ENCODE data around the gene SEMA3D. TPM values are rescaled to one million over a fixed set of nuclear protein-coding genes. Genes with fewer than 3 reads are reported as not detected.

SEMA3D gene
- total and polyA plus RNA-seq, 4 donors = 0.53 to 49.0 (median 2.6) TPM

- WGBS, 2 donors = 86 to 91% methylated on average over 2 of the region's 2 CpGs
- no peaks in the 10 kb centered on the region for H3K9me3 ChIP-seq (ENCODE audit: control insufficient read depth in 4 of 4, insufficient read depth in 3 of 4, low read length in 3 of 4)
- no peak for DNase-seq
- no peak overlapping the region for H3K4me3 ChIP-seq
- no peaks in the 10 kb centered on the region for H3K36me3 ChIP-seq (ENCODE audit: control insufficient read depth in 4 of 4, insufficient read depth in 4 of 4, low read length in 4 of 4)
- TF ChIP-seq CTCF (IDR thresholded peaks at IDR 0.05; ENCODE audit: control extremely low read depth, extremely low read depth) = no peak
- H3K4me1 ChIP-seq (ENCODE audit: control insufficient read depth in 5 of 5, insufficient read depth in 5 of 5, low read length in 5 of 5) = no peaks in the 10 kb centered on the region
- H3K9ac ChIP-seq (ENCODE audit: insufficient read depth in 1 of 2, low read length in 2 of 2) = no peak overlapping the region
- H3K27ac ChIP-seq (ENCODE audit: low read depth in 1 of 2, low read length in 1 of 2) = no peak overlapping the region
- no peaks in the 10 kb centered on the region for H3K27me3 ChIP-seq (ENCODE audit: control insufficient read depth in 3 of 3, insufficient read depth in 3 of 3, low read length in 2 of 3)
- no peak for ATAC-seq (ENCODE audit: insufficient read depth, low FRiP score)
Observed at GRCh38 chr7:85217085-85217484, 30.2 kb upstream of the SEMA3D start.

- WGBS, 2 donors = 93 to 94% methylated on average over 1 of the region's 1 CpG
- DNase-seq (no peak), ATAC-seq (ENCODE audit: insufficient read depth, low FRiP score) (no peak)
- H3K4me3 ChIP-seq = no peak overlapping the region
- H3K9me3 ChIP-seq (ENCODE audit: control insufficient read depth in 4 of 4, insufficient read depth in 3 of 4, low read length in 3 of 4) = no peaks in the 10 kb centered on the region
- H3K4me1 ChIP-seq (ENCODE audit: control insufficient read depth in 5 of 5, insufficient read depth in 5 of 5, low read length in 5 of 5) = no peaks in the 10 kb centered on the region
- H3K27me3 ChIP-seq (ENCODE audit: control insufficient read depth in 3 of 3, insufficient read depth in 3 of 3, low read length in 2 of 3) = no peaks in the 10 kb centered on the region
- H3K27ac ChIP-seq (ENCODE audit: low read depth in 1 of 2, low read length in 1 of 2) = no peak overlapping the region
- H3K36me3 ChIP-seq (ENCODE audit: control insufficient read depth in 4 of 4, insufficient read depth in 4 of 4, low read length in 4 of 4) = no peaks in the 10 kb centered on the region
- TF ChIP-seq CTCF (IDR thresholded peaks at IDR 0.05; ENCODE audit: control extremely low read depth, extremely low read depth) = no peak
- no peak overlapping the region for H3K9ac ChIP-seq (ENCODE audit: insufficient read depth in 1 of 2, low read length in 2 of 2)
Observed at GRCh38 chr7:85215098-85215497, 28.2 kb upstream of the SEMA3D start.

- no peak for ATAC-seq (ENCODE audit: insufficient read depth, low FRiP score)
- no peak for TF ChIP-seq CTCF (IDR thresholded peaks at IDR 0.05; ENCODE audit: control extremely low read depth, extremely low read depth)
- H3K4me3 ChIP-seq = no peak overlapping the region
- no peaks in the 10 kb centered on the region for H3K9me3 ChIP-seq (ENCODE audit: control insufficient read depth in 4 of 4, insufficient read depth in 3 of 4, low read length in 3 of 4)
- H3K27me3 ChIP-seq (ENCODE audit: control insufficient read depth in 3 of 3, insufficient read depth in 3 of 3, low read length in 2 of 3) = no peaks in the 10 kb centered on the region
- no peaks in the 10 kb centered on the region for H3K36me3 ChIP-seq (ENCODE audit: control insufficient read depth in 4 of 4, insufficient read depth in 4 of 4, low read length in 4 of 4)
- H3K27ac ChIP-seq (ENCODE audit: low read depth in 1 of 2, low read length in 1 of 2) = no peak overlapping the region
- H3K4me1 ChIP-seq (ENCODE audit: control insufficient read depth in 5 of 5, insufficient read depth in 5 of 5, low read length in 5 of 5) = no peaks in the 10 kb centered on the region
- no peak overlapping the region for H3K9ac ChIP-seq (ENCODE audit: insufficient read depth in 1 of 2, low read length in 2 of 2)
- WGBS, 2 donors = 77 to 83% methylated on average over 1 of the region's 1 CpG
- DNase-seq = no peak
Observed at GRCh38 chr7:85213500-85213899, 26.6 kb upstream of the SEMA3D start.

GRCh38 chr7:85205754-85206153, 18.9 kb upstream of the SEMA3D start:
- Histone ChIP-seq H3K27me3 (ENCODE audit: control insufficient read depth in 3 of 3, insufficient read depth in 3 of 3, low read length in 2 of 3) (no peaks in the 10 kb centered on the region), H3K9me3 (ENCODE audit: control insufficient read depth in 4 of 4, insufficient read depth in 3 of 4, low read length in 3 of 4) (no peaks in the 10 kb centered on the region), H3K27ac (ENCODE audit: low read depth in 1 of 2, low read length in 1 of 2) (no peak overlapping the region), H3K4me3 (no peak overlapping the region), H3K36me3 (ENCODE audit: control insufficient read depth in 4 of 4, insufficient read depth in 4 of 4, low read length in 4 of 4) (no peaks in the 10 kb centered on the region), H3K9ac (ENCODE audit: insufficient read depth in 1 of 2, low read length in 2 of 2) (no peak overlapping the region), H3K4me1 (ENCODE audit: control insufficient read depth in 5 of 5, insufficient read depth in 5 of 5, low read length in 5 of 5) (no peaks in the 10 kb centered on the region)
- DNase-seq = no peak
- WGBS, 2 donors = 49 to 60% methylated on average over 2 of the region's 2 CpGs
- TF ChIP-seq CTCF (IDR thresholded peaks at IDR 0.05; ENCODE audit: control extremely low read depth, extremely low read depth) = no peak
- no peak for ATAC-seq (ENCODE audit: insufficient read depth, low FRiP score)
